AG09309 (cell line): Measurements from ENCODE around the gene PER2.
"Not testable (repeated sequence)": the region's sequence is repeated elsewhere in the genome, so short reads cannot be mapped to it uniquely, and the experiment has no call there.

ENCODE experiments used
- DNase-seq: peaks from one replicate; pipeline ENCODE4 v3.0.0-alpha.2; 2010; ENCODE audit warnings: low read depth
- H3K4me3 ChIP-seq: 2 replicates; pipeline ENCODE4 v1.5.1; 2011; ENCODE audit warnings: mild to moderate bottlenecking, low read depth, low read length, moderate library complexity; ENCODE audit not compliant: control insufficient read depth
- TF ChIP-seq, protein P1 (sequence below): IDR thresholded peaks from 2 replicates; pipeline ENCODE4 v1.5.1; 2011; ENCODE audit warnings: mild to moderate bottlenecking, low read depth, low read length, inconsistent platforms; ENCODE audit not compliant: insufficient read depth, control insufficient read depth; ENCODE audit errors: missing control alignments

PER2 gene

DNA sequence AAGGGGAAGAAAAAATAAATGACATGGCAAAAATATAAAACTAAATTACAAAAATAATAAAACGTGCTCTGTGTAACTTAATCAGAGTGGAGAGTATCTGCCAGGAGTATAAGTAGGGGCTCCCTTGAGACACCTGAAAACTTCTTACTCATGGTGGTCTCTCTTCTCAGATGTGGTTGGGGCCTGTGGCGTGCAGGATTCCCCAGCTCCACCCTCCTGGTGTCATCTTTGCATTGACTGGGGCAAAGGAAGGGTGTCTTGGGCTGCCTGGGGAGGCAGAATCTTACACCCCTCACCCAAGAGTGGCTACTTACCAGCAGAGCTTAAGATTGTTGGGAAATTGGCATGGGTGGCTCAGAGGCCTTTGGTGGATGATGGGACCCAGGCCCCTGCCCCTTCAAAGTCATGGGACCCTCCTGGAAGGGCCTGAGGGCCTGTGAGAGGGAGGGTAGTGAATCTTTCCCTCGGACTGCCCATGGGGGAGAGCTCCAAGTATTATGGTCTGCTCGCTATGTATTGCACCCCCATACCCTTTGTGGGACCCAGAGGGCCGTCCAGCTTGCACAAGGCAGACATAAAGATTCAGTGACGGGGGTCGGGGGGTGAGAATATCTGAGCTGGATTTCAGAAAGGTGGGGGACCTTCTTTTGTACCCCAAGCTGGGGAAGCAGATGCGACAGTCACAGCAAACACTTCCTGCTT, 25.0 kb upstream of the PER2 start:
- TF ChIP-seq, protein P1, sequence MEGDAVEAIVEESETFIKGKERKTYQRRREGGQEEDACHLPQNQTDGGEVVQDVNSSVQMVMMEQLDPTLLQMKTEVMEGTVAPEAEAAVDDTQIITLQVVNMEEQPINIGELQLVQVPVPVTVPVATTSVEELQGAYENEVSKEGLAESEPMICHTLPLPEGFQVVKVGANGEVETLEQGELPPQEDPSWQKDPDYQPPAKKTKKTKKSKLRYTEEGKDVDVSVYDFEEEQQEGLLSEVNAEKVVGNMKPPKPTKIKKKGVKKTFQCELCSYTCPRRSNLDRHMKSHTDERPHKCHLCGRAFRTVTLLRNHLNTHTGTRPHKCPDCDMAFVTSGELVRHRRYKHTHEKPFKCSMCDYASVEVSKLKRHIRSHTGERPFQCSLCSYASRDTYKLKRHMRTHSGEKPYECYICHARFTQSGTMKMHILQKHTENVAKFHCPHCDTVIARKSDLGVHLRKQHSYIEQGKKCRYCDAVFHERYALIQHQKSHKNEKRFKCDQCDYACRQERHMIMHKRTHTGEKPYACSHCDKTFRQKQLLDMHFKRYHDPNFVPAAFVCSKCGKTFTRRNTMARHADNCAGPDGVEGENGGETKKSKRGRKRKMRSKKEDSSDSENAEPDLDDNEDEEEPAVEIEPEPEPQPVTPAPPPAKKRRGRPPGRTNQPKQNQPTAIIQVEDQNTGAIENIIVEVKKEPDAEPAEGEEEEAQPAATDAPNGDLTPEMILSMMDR: no peak
- no peak overlapping the region for H3K4me3 ChIP-seq
- no peak for DNase-seq

DNA sequence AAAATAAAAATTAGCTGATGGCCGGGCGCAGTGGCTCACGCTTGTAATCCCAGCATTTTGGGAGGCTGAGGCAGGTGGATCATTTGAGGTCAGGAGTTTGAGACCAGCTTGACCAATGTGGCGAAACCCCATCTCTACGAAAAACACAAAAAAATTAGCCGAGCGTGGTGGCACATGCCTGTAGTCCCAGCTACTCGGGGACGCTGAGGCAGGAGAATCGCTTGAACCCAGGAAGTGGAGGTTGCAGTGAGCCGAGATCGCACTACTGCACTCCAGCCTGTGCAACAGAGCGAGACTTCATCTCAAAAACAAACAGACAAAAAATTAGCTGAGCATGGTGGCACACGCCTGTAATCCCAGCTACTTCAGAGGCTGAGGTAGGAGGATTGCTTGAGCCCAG, 22.3 kb upstream of the PER2 start:
- not testable (repeated sequence) for DNase-seq, H3K4me3 ChIP-seq

DNA sequence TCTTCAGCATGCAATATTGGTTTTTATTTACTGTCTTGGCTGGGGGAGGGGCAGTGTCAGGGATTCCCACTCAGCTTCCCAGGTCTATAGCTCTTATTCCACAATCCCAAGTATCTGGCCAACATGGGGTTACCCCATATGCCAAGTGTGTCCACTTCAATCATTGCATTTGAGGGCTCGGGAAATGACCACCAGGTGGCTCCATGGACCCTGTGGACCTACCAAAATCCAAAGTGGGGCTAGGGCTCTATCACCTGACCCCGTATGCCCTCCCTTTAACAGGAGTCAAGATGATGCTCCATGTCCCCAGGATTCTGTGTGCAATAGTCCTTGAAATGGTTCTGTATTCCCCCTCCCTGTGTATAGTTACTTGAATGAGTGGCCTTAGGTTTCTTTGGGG, 19.8 kb upstream of the PER2 start:
- H3K4me3 ChIP-seq: no peak overlapping the region
- no peak for DNase-seq
- TF ChIP-seq, protein P1: peak; percentile 39

DNA sequence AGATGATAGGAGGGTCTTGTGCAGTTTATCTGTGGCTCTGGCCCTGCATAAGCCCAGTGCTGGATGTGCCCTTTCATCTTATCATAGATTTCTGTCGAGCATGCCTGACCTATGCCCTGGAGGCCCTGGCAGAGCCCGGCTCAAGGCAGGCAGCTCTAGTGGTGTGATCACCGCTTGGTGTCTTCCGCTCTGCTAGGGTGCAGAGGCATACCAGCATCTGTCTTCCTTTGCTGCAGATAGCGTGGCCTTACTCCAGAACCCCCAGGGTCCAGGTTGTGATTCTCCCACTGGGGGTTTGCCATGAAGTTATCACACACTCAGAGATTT, 18.2 kb upstream of the PER2 start:
- H3K4me3 ChIP-seq: no peak overlapping the region
- DNase-seq: no peak
- TF ChIP-seq, protein P1: no peak

DNA sequence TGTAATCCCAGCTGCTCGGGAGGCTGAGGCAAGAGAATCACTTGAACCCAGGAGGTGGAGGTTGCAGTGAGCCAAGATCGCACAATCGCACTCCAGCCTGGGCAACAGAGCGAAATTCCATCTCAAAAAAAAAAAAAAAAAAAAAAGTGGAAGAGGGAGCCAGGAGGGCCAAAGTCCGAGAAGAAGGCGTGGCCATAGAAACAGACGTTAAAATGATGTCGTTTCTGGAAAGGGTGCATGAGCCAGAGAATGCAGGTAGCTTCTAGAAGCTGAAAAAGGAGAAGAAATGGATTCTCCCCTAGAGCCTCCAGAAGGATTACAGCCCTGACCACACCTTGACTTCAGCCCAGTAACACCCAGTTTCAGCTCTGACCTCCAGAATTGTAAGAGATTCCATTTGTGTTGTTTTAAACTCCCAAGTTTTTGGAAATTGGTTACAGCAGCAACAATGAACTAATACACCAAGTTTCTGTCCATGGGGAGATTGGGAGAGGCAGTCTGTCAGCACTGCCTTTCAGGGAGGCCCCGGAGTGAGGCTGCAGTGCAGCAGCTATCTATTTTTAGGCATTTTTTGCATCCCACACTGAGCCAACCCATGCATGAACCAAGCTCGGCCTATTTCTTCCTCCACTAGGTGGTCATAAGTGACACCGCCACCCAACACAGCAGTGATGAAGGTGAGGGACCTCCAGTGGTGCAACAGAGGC, 17.7 kb upstream of the PER2 start:
- no peak overlapping the region for H3K4me3 ChIP-seq
- TF ChIP-seq, protein P1: no peak
- no peak for DNase-seq

DNA sequence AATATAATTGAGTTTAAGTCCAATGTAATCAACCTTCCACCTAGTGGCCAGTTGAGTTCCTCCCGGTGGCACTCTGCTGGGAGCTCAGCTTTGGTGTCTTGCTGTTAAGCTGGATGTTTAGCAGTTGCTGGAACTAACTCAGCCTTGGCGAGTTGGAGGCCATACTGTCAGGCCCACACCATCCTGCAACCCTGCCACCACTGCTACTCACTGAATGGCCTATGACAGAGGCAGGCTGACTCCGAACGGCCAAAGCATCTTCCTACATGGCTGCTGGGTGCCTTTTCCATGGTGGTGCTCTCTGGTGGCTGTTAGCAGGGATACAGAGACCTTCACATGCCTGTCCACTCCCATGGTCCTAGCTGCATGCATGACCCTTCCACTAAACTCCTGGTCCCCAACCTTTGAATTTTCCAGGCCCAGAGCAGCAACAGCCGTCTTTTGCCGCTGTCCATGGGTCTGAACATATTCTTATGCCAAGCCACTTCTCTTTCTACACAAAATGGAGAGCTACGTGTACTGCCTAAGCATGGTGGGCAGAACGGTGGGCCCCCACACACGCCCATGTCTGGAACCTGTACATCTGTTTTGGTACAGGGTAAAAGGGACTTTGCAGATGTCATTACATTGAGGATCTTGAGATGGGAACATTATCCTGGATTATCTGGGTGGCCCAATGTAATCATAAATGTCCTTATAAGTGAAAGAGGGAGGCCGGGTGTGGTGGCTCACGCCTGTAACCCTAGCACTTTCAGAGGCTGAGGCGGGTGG, 16.9 kb upstream of the PER2 start:
- TF ChIP-seq, protein P1: peak; percentile 21
- H3K4me3 ChIP-seq: no peak overlapping the region
- DNase-seq: no peak

DNA sequence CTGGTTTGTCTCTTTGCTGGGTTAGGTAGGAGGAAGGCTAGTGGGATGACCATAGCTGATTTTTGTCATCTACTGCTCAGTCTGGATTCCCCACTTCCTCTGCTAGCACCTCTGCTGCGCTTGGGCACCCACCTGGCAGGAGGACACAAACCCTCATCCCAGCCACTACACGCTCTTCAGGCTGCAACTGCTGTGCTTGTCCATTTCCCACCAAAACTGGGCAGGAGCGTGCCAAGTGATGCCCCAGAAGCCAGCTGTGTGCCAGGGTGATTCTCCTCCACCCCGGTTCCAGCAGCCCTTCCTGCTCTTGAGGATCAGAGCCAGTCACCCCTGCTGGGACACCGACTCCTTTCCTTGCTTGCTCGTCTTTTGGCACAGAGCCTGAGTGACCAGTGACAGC, 15.7 kb upstream of the PER2 start:
- H3K4me3 ChIP-seq: no peak overlapping the region
- TF ChIP-seq, protein P1: no peak
- DNase-seq: no peak
